B cell (primary cell): Measurements from ENCODE around the gene OPHN1.

Source experiments
- CTCF ChIP-seq: fragments of 200-600 bp; IDR thresholded peaks from one replicate; pipeline ENCODE4 v1.8.0; 2022; ENCODE audit warnings: antibody characterized with exemption, mild to moderate bottlenecking
- EZH2 ChIP-seq: IDR thresholded peaks from 2 replicates; pipeline ENCODE4 v1.6.1; 2012; ENCODE audit warnings: borderline replicate concordance, low read depth, mild to moderate bottlenecking, moderate library complexity, low read length; ENCODE audit not compliant: insufficient read depth, poor library complexity, severe bottlenecking

- TF ChIP-seq CTCF (no peak), EZH2 (no peak)
These were observed 20.0 kb downstream of the OPHN1 start for GRCh38 chrX:68413254-68413653.
